ENCODE data around the gene COMMD3.
"Not testable (repeated sequence)": the region's sequence is repeated elsewhere in the genome, so short reads cannot be mapped to it uniquely, and the experiment has no call there.

Gene COMMD3

DNA sequence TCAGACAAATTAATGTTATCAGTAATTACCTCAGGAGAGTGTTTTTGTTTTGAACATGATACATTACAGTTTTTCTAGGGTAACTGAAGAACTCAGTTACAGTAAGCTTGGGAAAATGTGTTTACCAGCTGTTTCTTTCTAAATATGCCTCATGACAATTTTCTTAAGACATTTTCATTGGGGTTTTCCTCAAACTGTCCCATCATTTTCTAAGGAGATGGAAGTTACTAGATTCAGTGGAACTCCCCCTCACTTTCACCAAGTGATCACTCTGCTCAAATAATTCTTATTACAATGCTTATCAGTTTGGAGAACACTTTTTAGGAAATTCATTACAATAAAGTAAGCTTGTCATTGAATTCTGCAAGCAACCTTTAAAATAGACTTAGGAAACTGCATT lies 22.7 kb downstream of the COMMD3 start:
- no peak for DNase-seq (ENCODE audit: low read depth, low spot score)

DNA sequence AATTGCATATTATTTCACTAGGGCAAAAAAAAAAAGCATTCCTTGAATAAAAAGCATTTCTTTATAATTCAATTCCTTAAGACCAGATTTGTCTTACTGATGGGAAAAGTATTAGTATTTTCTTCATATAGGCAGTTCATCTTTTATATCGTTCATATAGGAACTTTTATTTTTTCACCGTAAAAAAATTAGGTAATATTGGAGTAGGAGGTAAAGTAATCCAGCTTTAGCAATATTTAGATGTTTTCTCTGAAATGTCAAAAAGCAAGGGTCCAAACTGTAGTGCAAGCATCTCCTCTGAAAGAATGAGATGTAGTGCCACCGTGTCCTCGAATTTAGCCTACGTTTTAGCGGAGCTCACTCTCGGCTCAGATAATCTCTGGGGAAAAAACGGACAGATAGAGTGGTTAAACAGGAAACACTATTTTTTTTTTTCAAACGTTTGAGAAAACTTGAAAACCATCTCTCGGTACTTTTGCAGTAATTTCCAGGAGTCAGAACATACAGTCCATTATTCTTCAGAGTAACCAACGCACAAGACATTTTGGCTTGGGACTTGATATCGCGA lies 23.7 kb downstream of the COMMD3 start:
- no peak for DNase-seq (ENCODE audit: low read depth, low spot score)

DNA sequence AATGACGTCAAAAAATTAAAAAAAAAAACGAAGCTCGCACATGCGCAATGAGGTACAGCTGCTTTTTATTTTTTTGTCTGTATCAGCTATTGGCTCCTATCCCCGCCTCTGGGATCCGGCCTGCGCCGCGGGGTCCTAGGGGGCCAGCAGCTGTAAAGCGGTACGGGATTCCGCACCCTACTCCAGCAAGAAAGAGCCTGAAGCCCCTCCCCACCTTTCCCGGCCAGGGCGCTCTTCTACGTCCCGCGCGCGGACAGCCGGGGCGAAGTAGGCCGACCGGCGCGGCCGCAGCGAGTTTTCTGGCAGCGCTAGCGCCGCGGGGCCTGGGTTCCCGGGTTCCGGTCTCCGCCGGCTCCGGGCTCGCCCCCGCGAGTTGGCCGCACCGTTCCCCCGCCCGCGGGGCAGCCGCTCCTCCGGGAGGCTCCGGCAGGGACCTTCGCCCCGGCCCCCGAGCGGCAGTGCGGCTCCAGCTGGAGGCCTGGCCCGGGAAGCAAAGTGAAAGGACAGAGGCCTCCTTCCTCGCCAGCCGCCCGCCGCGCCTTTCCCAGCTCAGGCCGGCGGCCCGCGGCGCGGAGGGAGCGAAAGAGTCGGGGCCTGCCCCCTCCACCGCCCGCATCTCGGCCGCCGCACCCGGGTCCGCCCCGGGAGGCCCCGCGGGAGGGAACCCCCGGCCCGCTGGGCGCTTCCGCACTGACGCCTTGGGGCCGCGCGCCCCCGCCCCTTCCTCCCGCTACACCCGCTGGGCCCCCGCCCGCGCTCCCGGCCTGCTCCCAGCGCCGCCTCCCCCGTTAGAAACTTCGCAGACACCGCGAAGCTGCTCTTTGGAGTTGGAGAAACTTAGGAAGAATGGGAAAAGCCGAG lies 24.4 kb downstream of the COMMD3 start:
- no peak for DNase-seq (ENCODE audit: low read depth, low spot score)

DNA sequence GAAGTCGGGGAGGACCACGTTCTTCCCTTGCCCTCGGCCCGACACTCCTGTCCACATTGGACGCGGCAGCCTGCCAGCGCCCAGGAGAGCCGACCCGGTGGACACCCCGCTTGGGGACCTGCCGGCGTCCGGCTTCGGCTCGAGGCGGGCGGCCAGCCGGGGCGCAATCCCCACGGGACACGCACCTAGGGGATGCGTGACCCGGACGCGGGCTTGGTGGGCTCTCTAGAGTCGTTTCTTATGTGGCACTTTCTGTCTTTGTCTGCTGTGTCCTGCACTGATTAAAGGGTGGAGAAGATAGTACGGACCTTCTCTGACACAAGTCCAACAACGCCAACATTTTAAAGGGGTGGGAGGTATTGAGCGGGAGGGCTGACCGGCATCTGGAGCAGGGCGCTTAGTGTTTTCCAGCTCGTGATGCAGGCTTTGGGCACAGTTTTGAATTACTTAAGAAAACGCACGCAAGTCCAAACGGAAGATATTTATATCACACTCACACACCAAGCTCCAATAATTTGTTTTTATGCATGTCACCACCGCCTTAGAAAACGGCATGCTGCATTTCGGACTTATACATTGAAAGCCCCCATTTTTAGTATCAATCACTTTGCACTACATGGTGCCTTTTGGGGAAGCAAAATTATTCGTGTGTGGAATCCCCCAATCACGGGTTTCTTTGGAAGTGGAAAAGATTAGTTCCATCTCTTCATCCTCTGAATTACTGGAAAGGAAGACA lies 25.2 kb downstream of the COMMD3 start:
- no peak for DNase-seq (ENCODE audit: low read depth, low spot score)

DNA sequence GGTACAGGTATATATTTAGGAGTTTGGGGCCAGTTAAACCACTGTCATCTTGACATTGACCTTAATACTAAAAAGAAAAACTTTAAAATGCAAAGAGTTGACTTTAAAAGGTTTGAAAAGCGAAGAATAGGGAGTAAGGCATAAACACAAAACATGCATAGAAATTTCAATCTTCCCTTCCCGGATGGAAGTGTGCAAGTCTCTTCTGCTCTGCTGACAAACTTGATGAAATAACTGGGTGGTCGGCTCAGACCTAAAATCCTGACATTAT lies 25.7 kb downstream of the COMMD3 start:
- DNase-seq (ENCODE audit: low read depth, low spot score): no peak

DNA sequence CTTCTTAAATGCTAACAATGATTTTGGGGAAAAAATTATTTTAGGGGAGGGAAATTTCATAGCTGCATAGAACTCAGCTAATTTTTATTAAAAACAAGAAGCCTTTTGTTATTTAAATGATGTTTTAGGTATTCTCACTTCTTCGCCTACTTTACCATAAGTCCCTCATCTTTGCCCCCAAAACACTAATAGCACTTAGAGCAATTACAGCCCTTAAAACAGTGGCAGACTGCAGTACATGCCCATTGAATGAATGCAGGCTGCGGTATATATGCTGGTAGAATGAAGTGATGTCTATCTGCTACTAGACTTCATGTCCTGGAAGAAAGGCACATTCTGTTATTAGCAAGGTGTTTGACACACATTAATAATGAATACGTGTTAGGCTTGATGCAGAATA lies 26.2 kb downstream of the COMMD3 start:
- no peak for DNase-seq (ENCODE audit: low read depth, low spot score)

DNA sequence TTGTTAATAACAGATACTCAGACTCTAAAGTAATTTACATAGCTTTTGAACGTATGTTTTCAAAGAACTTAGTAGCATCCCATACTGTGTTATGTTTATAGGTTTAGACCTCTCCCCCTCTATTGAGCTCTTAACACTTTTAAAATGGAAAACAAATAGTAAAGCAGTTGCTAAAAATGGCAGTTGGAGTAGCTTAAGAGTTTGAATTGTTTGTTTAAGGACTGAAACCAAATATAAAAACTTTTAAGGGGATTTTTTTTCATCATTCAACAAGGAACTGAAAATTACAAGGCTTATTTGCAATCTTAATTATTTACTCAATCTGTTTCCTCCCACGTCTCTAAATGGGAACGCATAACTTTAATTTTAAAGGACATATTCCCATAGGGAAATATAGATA lies 27.5 kb downstream of the COMMD3 start:
- DNase-seq (ENCODE audit: low read depth, low spot score): no peak

DNA sequence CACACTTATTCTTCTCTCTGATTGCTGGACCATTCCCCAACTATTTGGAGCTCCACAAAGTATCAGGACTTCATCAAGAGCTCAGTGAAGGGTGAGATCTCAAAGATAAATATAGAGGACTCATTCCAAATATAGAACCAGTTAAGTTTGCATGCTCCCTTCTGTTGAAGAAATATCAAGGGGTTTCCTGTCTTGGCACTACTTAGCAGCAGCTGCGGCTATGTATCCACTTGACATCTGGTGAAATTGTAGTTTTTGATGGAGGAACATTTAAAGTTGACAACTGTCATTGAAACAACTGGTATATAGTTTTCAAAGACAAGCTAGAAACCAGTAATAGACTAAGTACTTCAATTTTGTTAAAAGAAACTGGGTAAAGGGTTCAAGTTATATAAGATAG lies 28.1 kb downstream of the COMMD3 start:
- no peak for DNase-seq (ENCODE audit: low read depth, low spot score)

DNA sequence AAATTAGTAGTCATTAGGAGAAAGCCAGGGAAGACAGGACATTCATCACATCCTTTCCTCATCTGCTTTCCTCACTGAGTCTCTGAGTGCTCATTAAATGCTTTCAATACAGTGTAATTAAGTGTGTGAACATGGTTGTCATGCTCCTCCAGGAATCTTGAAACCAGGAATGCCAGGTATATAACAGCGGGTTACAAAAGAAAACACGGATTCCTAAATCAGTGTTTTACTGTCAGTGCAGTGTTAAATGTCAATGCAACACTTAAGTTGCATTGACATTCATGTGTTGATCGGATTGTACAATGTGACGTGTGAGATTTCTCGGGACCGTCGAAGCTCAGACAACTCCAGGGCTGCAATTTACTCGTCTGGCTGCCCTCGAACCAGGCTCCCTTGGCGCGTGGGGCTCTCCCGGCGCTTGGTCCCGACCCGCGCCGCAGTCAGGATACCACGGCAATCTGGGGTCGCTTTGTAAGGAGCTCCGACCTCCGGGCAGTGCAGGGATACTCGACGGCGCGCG lies 28.7 kb downstream of the COMMD3 start:
- no peak for DNase-seq (ENCODE audit: low read depth, low spot score)

DNA sequence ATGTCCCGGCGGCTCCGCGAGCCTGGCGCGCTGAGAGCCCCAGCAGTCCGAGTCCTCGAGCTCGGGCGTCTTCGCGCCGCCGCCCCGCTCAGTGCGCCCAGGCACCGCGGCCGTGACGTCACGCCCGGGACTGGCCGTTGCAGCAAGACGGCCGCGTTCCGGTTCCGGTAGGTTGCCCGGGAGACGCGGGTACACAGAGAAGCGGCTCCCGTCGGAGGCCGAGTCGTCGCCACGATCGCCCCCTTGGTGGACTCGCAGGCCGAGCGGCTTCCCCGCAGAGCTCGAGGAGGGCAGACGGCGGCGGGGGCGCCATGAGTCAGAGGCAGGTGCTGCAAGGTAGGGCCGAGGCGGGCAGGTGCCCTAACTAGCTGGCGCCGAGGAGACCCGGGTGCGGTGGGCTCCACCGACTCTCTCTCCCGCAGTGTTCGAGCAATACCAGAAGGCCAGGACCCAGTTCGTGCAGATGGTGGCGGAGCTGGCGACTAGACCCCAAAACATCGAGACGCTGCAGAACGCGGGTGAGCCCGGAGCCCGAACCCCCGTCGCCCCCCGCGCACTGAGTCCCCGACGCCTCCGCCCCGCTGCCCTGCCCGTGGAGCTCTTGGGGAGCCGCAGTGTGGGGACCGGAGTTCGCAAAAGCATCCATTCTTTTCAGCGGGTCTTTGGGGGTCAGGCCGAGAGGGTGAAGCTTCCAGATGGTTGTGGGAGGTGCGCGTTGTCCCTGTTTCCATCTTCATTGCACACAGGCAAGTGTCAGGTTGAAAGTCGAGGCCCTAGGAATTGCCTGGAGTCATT lies 29.3 kb downstream of the COMMD3 start, which contains the start of gene SPAG6:
Gene SPAG6 (plus strand): TSS at position 196 of the 795 bp plus-strand sequence. CDS start 116 bp downstream, at position 312.
- no peak for DNase-seq (ENCODE audit: low read depth, low spot score)

DNA sequence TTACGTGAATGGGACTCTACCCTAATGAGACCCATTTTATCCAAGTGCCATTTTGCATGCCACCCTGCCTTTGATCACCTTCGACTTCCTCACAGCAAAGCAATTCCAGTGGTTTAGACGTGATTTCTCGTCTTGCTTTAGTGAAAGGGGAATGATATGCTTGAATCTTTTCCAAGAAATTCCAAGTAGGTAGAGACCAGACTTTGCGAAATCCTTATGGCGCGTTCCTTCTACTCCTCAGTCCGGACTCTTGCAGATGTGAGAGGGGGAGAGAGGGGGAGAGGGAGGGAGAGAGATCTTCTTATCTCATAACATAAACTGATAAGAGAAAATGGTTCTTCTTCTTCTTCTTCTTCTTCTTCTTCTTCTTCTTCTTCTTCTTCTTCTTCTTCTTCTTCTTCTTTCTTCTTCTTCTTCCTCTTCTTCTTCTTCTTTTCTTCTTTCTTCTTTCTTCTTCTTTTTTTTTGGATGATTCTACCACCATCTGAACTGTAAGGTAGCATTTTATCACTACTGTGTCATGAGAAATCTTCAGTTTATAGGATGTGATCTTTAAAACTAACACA lies 30.0 kb downstream of the COMMD3 start:
- no peak for DNase-seq (ENCODE audit: low read depth, low spot score)

DNA sequence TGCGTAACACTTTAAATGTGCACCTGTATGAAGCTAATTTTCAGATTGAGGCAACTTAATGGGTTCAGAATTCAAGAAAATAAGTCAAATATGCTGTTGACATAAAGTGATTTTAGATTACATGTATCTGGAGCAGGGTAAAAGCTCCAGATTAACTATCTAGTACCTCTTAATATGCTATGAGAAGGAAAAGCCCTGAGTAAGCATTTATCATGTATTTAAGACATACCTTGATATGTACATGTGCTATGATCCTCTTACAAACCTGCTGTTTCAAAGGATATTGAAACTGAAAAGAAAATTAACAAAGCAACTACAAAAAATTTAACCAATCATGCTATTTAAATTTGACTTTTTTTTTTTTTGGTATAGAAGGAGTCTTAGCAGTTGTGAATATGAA lies 33.6 kb downstream of the COMMD3 start:
- no peak for DNase-seq (ENCODE audit: low read depth, low spot score)

DNA sequence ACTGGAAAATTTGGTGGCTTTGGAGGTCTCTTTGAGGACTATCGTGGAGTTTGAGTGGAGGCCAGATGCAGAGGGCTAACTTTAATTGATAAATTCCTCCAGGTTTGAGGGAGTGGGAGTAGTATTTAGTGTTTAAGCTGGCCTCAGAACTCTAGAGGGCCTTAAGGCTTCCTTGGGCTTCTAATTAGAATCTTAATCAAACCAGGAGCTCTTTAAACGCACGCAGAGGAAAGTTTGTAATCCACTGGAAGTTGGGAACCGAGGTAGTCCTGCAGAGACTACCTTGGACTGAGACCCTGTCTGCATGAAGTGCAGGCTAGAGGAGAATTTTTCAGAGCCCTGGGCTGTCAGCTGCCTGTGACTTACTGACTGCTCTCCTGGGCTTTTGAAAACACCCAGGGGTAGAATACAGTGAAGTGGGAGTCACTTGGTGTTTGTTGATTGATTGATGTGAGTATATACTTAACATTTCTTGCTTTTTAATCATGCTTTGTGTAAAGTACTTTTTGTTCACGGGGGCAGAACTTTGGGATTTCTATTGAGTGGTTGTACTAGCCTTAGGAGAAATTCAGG lies 35.0 kb downstream of the COMMD3 start:
- DNase-seq (ENCODE audit: low read depth, low spot score): no peak

DNA sequence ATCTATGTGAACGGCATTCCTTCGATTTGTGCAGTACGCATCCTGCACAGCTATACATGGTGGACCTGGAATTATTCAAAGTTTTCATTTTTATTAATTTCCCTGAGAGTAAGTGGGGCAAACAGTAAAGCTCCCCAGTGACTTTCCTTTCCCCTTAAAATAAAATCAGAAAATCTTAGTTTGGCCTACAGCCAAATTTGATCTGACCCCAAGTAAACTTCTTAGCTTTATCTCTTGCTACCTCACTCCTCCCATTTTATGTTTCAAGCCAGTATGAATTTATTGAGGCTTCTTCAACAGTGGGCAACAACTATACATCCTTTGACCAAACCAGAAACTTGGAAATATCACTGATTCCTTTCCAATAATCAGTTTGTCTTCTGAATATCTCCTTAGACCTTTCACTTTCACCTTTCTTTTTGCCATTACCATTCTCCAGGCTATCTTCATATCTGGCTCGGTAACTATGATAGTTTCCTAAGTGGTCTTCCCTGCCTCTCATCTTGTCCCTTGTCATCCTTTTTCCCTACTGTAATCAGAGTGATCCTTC lies 40.2 kb downstream of the COMMD3 start:
- no peak for DNase-seq (ENCODE audit: low read depth, low spot score)

DNA sequence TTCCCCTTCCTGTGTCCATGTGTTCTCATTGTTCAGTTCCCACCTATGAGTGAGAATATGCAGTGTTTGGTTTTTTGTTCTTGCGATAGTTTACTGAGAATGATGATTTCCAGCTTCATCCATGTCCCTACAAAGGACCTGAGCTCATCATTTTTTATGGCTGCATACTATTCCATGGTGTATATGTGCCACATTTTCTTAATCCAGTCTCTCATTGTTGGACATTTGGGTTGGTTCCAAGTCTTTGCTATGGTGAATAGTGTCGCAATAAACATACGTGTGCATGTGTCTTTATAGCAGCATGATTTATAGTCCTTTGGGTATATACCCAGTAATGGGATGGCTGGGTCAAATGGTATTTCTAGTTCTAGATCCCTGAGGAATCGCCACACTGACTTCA lies 41.6 kb downstream of the COMMD3 start:
- DNase-seq (ENCODE audit: low read depth, low spot score): not testable (repeated sequence)

DNA sequence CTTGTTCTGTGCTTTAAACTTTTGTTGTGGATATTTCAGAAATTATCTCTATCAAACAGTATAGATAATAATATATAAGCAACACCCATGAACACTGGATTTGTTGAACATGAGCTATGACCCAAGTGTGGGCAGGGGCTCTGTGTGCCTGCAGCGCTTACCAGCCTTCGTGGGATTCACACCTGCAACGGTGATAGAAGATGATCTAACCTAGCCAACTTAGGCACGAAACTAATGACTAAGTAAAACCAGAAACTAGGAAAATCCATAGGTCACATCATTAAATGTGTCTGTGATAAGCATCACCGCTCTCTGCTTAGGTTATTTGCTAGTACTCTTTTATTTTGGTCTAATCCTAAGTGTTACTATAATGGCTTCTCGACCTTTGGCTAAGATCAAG lies 47.1 kb downstream of the COMMD3 start:
- DNase-seq (ENCODE audit: low read depth, low spot score): no peak

DNA sequence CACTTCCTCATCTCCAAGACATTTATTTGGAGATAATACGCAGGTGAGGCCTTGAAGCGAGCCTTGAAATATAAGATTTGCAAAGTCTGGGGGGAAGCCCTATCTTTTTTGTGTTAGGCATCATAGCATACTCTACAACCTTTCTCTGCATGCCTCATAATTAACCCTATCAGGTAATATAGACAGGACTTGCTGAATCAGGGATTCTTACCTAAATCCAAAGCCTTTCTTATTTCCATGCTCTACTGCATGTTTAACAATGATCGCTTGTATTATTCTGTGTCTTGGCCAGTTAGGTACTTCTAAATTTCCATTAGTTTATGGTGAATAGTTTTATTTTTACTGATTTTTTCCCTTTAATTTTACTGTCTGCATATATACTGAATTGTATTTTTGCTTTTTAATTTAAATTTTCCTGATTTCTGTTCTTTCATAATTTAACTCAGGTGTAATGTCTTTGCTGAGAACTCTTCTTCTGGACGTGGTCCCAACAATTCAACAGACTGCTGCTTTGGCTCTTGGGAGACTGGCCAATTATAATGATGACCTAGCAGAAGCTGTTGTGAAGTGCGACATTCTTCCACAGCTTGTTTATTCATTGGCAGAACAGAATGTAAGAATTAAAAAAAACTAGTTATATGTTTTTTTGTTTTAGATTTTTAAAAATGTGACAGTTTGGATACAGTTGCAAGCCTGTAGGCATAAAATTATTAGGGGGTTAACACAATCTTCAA lies 48.4 kb downstream of the COMMD3 start:
- no peak for DNase-seq (ENCODE audit: low read depth, low spot score)

DNA sequence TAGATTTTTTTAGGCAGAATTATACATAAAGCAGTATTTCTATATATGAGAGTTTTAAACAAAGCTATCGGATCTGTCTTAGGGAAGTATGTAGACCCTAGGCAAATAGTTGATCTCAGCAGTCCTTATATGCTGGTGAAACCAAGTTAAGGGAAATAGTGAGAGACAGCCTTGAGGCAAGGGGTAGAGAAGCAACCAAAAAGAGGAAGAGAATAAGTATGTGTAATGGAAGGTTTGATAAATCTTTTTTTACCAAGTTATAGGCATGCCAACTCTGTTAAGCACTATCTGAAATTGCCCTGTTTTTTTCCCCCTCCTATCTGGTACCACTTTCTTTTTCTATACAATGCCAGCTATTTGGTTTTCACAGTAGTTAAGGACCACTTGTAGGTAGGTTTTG lies 49.0 kb downstream of the COMMD3 start:
- DNase-seq (ENCODE audit: low read depth, low spot score): no peak

DNA sequence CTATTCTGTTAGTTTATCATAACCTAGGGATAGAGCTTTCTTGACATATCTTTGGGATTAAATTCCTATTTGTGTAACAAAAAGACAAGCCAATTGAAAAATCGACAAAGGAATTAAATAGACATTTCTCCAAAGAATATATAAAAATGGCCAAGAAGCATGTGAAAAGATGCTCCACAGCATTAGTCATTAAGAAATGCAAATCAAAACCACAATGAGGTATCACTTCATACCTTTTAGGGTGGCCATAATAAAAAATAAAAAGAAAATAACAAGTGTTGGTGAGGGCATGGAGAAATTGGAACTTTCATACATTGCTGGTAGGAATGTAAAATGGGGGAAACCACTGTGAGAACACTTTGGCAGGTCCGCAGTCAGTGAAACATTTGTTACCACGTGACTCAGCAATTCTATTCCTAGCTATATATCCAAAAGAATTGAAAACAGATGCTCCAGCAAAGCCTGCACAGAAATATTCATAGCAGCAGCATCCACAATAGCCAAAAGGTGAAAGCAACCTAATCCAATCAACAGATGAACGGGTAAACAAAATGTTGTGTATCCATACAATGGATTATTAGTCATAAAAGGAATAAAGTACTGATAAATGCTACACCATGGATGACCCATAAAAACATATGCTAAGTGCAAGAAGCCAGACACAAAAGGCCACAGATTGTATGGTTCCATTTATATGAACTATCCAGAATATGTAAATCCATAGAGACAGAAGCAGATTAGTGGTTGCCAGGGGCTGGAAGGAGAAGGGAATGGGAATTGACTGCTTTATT lies 49.7 kb downstream of the COMMD3 start:
- no peak for DNase-seq (ENCODE audit: low read depth, low spot score)

DNA sequence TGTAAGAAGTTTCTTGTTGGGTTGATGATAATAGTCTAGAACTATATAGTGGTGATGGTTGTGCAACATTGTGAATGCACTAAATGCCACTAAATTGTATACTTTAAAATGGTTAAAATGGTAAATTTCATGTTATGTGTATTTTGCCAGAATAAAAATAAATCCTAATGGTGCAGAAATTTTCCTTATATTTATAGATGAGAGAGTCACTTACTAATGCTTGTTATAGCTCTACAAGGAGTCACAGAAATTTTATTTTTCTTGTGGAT lies 50.2 kb downstream of the COMMD3 start:
- DNase-seq (ENCODE audit: low read depth, low spot score): no peak
